Measurements from ENCODE around the gene SLC39A12. TPM values are rescaled to one million over a fixed set of nuclear protein-coding genes. Genes with fewer than 3 reads are reported as not detected.

The SLC39A12 gene
- total and polyA plus RNA-seq, 2 of the 13 experiments (the other 11 are each of a cell fraction or from before 2014, with no cell fraction given), result not detected

DNA sequence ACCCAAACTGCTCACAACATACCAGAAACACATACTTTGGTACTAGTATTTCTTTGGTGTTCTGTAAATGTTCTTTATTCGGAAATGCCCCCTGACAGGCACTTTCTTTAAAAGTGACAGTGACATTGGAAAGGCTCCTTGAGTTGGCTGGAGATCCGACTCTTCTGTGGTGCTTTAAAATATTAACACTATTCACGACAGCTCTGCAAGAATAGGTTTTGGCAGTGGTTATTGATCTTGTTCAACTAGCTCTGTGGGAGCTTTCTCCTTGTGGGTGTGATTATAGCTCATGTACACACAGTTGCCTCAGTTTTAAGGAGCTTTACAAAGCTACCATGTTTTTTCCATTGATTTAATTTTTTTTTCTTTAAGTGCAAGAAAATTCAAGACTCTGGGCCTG is 30.3 kb upstream of the SLC39A12 start:
- Histone ChIP-seq H3K9me3 (ENCODE audit: low read length) (no peaks in the 10 kb centered on the region), H3K4me2 (ENCODE audit: low read depth, low read length) (no peak overlapping the region), H3K27me3 (ENCODE audit: control insufficient read depth in 1 of 2, insufficient read depth in 2 of 2, low read length in 2 of 2) (no peaks in the 10 kb centered on the region; a peak in 1 of 5 replicates), H2AFZ (ENCODE audit: low read length) (no peak overlapping the region), H3K4me3 (replicated peaks in 1 of 3; ENCODE audit: insufficient read depth in 1 of 3, low read depth in 2 of 3, low read length in 3 of 3) (no peak overlapping the region), H4K20me1 (ENCODE audit: insufficient read depth, low read length) (no peaks in the 10 kb centered on the region), H3K4me1 (ENCODE audit: insufficient read depth, low read length) (no peaks in the 10 kb centered on the region), H3K79me2 (ENCODE audit: insufficient read depth, low read length) (no peaks in the 10 kb centered on the region), H3K36me3 (replicated peaks in 1 of 2; ENCODE audit: control insufficient read depth in 1 of 2, insufficient read depth in 2 of 2, low read length in 2 of 2) (no peaks in the 10 kb centered on the region), H3K27ac (ENCODE audit: extremely low read length, insufficient read depth, low read length) (no peak overlapping the region), H3K9ac (ENCODE audit: insufficient read depth, low read depth, low read length) (no peak overlapping the region)
- ChIA-PET CTCF (ENCODE audit: low intra/inter-chr PET ratio, low total read pairs) (no interaction called here), POLR2A (no interaction called here)
- intact Hi-C loops (cut with micrococcal nuclease; ENCODE audit: unreplicated experiment) (no loop called here), in situ Hi-C loops (cut with HindIII; ENCODE audit: extremely low pct_ligation_motif_present, low pct_unique_long_range_greater_than_20kb) (no loop called here)
- no peak for FAIRE-seq
- no peak for DNase-seq (ENCODE audit: low spot score)
- 6% methylated on average over 3 of the region's 3 CpGs for WGBS (ENCODE audit: low lambda C conversion rate)
- TF ChIP-seq ZBTB37 (CRISPR knock-in tag; IDR thresholded peaks at IDR 0.05) (no peak), ETV6 (CRISPR knock-in tag; conservative IDR thresholded peaks at IDR 0.05) (no peak), EED (CRISPR knock-in tag; IDR thresholded peaks at IDR 0.05) (no peak), ZSCAN25 (CRISPR knock-in tag; IDR thresholded peaks at IDR 0.05) (no peak), JDP2 (CRISPR knock-in tag; IDR thresholded peaks at IDR 0.05; ENCODE audit: borderline replicate concordance) (no peak), ZNF224 (CRISPR knock-in tag; IDR thresholded peaks at IDR 0.05) (no peak), THAP11 (CRISPR knock-in tag; IDR thresholded peaks at IDR 0.05) (no peak), NR3C1 (CRISPR knock-in tag; IDR thresholded peaks at IDR 0.05) (no peak), ZNF274 (CRISPR knock-in tag; IDR thresholded peaks at IDR 0.05) (no peak), ZSCAN5A (CRISPR knock-in tag; IDR thresholded peaks at IDR 0.05; ENCODE audit: borderline replicate concordance) (no peak), NCOA1 (CRISPR knock-in tag; IDR thresholded peaks at IDR 0.05) (no peak), TAF1 (CRISPR knock-in tag; IDR thresholded peaks at IDR 0.05) (no peak), ZNF891 (CRISPR knock-in tag; IDR thresholded peaks at IDR 0.05) (no peak), MIER3 (CRISPR knock-in tag; IDR thresholded peaks at IDR 0.05; ENCODE audit: borderline replicate concordance) (no peak), ZNF841 (CRISPR knock-in tag; IDR thresholded peaks at IDR 0.05; ENCODE audit: borderline replicate concordance) (no peak), ZNF431 (CRISPR knock-in tag; IDR thresholded peaks at IDR 0.05; ENCODE audit: borderline replicate concordance, low read depth) (no peak)
- TF ChIP-seq, protein P1, sequence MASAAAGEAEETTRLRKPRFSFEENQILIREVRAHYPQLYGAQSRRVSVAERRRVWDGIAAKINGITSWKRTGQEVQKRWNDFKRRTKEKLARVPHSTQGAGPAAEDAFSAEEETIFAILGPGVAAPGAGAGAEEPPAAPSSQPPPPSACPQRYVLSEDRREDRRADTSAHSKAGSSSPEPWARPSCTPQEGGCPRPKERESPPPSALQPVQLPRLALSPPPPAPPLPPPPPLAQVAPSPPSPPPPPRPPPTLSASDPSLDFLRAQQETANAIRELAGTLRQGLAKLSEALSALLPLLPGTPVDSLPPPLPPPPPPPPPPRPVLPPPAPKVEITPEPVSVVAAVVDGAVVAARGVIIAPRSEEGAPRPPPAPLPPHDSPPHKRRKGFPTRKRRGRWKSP (CRISPR knock-in tag; IDR thresholded peaks at IDR 0.05), result no peak
- TF ChIP-seq, protein P2, sequence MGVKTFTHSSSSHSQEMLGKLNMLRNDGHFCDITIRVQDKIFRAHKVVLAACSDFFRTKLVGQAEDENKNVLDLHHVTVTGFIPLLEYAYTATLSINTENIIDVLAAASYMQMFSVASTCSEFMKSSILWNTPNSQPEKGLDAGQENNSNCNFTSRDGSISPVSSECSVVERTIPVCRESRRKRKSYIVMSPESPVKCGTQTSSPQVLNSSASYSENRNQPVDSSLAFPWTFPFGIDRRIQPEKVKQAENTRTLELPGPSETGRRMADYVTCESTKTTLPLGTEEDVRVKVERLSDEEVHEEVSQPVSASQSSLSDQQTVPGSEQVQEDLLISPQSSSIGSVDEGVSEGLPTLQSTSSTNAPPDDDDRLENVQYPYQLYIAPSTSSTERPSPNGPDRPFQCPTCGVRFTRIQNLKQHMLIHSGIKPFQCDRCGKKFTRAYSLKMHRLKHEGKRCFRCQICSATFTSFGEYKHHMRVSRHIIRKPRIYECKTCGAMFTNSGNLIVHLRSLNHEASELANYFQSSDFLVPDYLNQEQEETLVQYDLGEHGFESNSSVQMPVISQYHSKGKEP (CRISPR knock-in tag; IDR thresholded peaks at IDR 0.05), result no peak
- TF ChIP-seq, protein P3, sequence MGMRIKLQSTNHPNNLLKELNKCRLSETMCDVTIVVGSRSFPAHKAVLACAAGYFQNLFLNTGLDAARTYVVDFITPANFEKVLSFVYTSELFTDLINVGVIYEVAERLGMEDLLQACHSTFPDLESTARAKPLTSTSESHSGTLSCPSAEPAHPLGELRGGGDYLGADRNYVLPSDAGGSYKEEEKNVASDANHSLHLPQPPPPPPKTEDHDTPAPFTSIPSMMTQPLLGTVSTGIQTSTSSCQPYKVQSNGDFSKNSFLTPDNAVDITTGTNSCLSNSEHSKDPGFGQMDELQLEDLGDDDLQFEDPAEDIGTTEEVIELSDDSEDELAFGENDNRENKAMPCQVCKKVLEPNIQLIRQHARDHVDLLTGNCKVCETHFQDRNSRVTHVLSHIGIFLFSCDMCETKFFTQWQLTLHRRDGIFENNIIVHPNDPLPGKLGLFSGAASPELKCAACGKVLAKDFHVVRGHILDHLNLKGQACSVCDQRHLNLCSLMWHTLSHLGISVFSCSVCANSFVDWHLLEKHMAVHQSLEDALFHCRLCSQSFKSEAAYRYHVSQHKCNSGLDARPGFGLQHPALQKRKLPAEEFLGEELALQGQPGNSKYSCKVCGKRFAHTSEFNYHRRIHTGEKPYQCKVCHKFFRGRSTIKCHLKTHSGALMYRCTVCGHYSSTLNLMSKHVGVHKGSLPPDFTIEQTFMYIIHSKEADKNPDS (CRISPR knock-in tag; IDR thresholded peaks at IDR 0.05), result no peak
- ATAC-seq, result no peak
- no TSS peak for BruUV-seq (replicated peaks)

Data from HepG2 (cell line).